DMS53 (cell line): ENCODE measurements around the gene CEP290.
"Not testable (repeated sequence)": the region's sequence is repeated elsewhere in the genome, so short reads cannot be mapped to it uniquely, and the experiment has no call there.

ENCODE experiments used
- DNase-seq: peaks from one replicate; lab custom pipeline; 2025; lab: John Stamatoyannopoulos, UW

The CEP290 gene

GRCh38 chr12:88141425-88141773 is 489 bp downstream of the CEP290 start:
- no peak for DNase-seq

- not testable (repeated sequence) for DNase-seq
These were observed 2.2 kb downstream of the CEP290 start for GRCh38 chr12:88139711-88140110.

GRCh38 chr12:88133181-88133580 is 8.7 kb downstream of the CEP290 start:
- DNase-seq, result not testable (repeated sequence)

GRCh38 chr12:88132392-88132791 is 9.5 kb downstream of the CEP290 start:
- DNase-seq, result peak; percentile 28

- DNase-seq, result no peak
These were observed 14.0 kb downstream of the CEP290 start for GRCh38 chr12:88127855-88128254.

GRCh38 chr12:88127099-88127498 is 14.8 kb downstream of the CEP290 start:
- no peak for DNase-seq

- no peak for DNase-seq
These were observed 19.2 kb downstream of the CEP290 start for GRCh38 chr12:88122666-88123065.

GRCh38 chr12:88113871-88114270 is 28.0 kb downstream of the CEP290 start:
- DNase-seq, result no peak

GRCh38 chr12:88111074-88111652 is 30.7 kb downstream of the CEP290 start:
- DNase-seq, result peak; percentile 85

- no peak for DNase-seq
These were observed 33.9 kb downstream of the CEP290 start for GRCh38 chr12:88108021-88108420.

GRCh38 chr12:88093573-88093972 is 48.3 kb downstream of the CEP290 start:
- DNase-seq, result no peak

GRCh38 chr12:88092771-88093170 is 49.1 kb downstream of the CEP290 start:
- DNase-seq, result no peak

GRCh38 chr12:88084210-88084609 is 57.7 kb downstream of the CEP290 start:
- DNase-seq, result no peak

- no peak for DNase-seq
These were observed 58.3 kb downstream of the CEP290 start for GRCh38 chr12:88083634-88084033.

- DNase-seq, result no peak
These were observed 60.6 kb downstream of the CEP290 start for GRCh38 chr12:88081247-88081646.

GRCh38 chr12:88067301-88067700 is 74.6 kb downstream of the CEP290 start:
- DNase-seq, result no peak

- DNase-seq, result no peak
These were observed 78.5 kb downstream of the CEP290 start for GRCh38 chr12:88063375-88063774.

- DNase-seq, result no peak
These were observed 79.4 kb downstream of the CEP290 start for GRCh38 chr12:88062474-88062873.

GRCh38 chr12:88058719-88059077 is 83.2 kb downstream of the CEP290 start:
- no peak for DNase-seq

- no peak for DNase-seq
These were observed 83.7 kb downstream of the CEP290 start for GRCh38 chr12:88057994-88058718.

GRCh38 chr12:88056571-88056970 is 85.3 kb downstream of the CEP290 start:
- no peak for DNase-seq

- peak; percentile 87 for DNase-seq
These were observed 89.2 kb downstream of the CEP290 start for GRCh38 chr12:88052686-88053085.

GRCh38 chr12:88044035-88044434 is 97.9 kb downstream of the CEP290 start:
- no peak for DNase-seq

- no peak for DNase-seq
These were observed 104.1 kb downstream of the CEP290 start for GRCh38 chr12:88037770-88038169.
